ENCODE data around the gene NCOA3. TPM values are rescaled to one million over a fixed set of nuclear protein-coding genes. Genes with fewer than 3 reads are reported as not detected.

NCOA3 gene
- total RNA-seq, 1 experiment from 2014 or later = 60.3 TPM

DNA sequence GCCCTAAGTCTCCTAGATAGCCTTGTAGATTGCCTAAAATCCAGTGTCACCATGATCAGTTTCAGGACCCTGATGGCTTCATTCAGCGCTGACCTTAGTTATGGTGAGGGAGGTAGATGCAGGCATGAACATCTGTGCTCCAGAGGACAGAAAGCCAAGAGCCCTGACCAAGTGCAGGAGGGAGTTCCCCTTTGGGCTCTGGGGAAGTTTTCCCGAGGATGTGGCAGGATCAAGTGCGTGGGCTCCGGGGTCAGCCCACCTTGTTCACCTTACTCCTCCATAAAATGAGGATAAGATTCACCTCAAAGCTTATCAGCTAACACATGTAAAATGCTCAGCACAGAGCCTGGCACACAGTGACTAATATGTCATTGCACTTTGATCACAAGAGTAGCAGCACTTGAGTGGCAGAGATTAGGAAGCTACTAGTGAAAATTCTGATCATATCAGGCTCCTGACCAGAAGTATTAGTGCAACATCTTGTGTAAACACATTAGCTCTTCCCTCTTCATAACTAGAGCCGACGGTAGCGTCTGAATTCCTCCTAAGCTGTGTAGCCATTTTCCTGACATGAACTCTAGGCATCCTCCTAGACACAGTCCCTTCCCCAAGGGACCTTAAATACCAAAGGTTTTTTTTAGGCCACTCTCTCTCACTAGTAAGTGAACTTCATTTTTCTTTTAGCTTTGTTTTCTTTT, 158.4 kb downstream of the NCOA3 start:
- CTCF ChIA-PET = interaction anchor here (1.0 kb wide), 1 partner anchor 27 kb away, joined by 3 read pairs; no protein-coding TSS in a partner anchor
- no TSS peak for BruUV-seq (replicated peaks)
- H3K36me3 Mint-ChIP-seq (ENCODE audit: insufficient read depth, unreplicated experiment) = peaks cover 63% of the 10 kb centered on the region

DNA sequence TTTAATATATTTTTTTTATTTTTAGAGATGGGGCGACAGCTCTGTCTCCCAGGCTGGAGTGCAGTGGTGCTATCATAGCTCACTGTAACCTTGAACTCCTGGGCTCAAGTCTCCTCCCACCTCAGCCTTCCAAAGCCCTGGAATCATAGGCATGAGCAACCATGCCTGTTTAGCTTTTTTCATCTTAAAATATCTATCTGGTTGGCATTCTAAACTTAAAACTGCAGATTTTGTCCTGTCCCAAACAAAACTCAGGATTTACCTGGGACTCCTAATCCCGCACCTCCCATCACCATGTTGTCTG, 158.9 kb downstream of the NCOA3 start:
- Mint-ChIP-seq H3K36me3 (ENCODE audit: insufficient read depth, unreplicated experiment) (peaks cover 59% of the 10 kb centered on the region), H3K27ac (ENCODE audit: unreplicated experiment) (no peak overlapping the region), H3K9me3 (ENCODE audit: low read depth, unreplicated experiment) (no peaks in the 10 kb centered on the region), H3K4me1 (ENCODE audit: low read depth, unreplicated experiment) (peaks cover 8% of the 10 kb centered on the region), H3K27me3 (ENCODE audit: unreplicated experiment) (no peaks in the 10 kb centered on the region), H3K4me3 (ENCODE audit: low read depth, unreplicated experiment) (no peak overlapping the region)
- TF ChIP-seq, protein P1, sequence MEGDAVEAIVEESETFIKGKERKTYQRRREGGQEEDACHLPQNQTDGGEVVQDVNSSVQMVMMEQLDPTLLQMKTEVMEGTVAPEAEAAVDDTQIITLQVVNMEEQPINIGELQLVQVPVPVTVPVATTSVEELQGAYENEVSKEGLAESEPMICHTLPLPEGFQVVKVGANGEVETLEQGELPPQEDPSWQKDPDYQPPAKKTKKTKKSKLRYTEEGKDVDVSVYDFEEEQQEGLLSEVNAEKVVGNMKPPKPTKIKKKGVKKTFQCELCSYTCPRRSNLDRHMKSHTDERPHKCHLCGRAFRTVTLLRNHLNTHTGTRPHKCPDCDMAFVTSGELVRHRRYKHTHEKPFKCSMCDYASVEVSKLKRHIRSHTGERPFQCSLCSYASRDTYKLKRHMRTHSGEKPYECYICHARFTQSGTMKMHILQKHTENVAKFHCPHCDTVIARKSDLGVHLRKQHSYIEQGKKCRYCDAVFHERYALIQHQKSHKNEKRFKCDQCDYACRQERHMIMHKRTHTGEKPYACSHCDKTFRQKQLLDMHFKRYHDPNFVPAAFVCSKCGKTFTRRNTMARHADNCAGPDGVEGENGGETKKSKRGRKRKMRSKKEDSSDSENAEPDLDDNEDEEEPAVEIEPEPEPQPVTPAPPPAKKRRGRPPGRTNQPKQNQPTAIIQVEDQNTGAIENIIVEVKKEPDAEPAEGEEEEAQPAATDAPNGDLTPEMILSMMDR (IDR thresholded peaks at IDR 0.05; ENCODE audit: unreplicated experiment) = no peak
- no peak for DNase-seq
- CTCF ChIA-PET = interaction anchor here (1.0 kb wide), 1 partner anchor 28 kb away, joined by 3 read pairs; no protein-coding TSS in a partner anchor
- no TSS peak for BruUV-seq (replicated peaks)
- intact Hi-C loops (cut with micrococcal nuclease; ENCODE audit: unreplicated experiment) = loop anchor here (5.0 kb wide), 2 partner anchors 637 to 962 kb away; no protein-coding TSS in a partner anchor

More for the DNA sequence above, 158.4 kb downstream of the NCOA3 start:
- no peaks in the 10 kb centered on the region for H3K27me3 Mint-ChIP-seq (ENCODE audit: unreplicated experiment)
- no peak overlapping the region for H3K27ac Mint-ChIP-seq (ENCODE audit: unreplicated experiment)
- intact Hi-C loops (cut with micrococcal nuclease; ENCODE audit: unreplicated experiment) = loop anchor here (5.0 kb wide), 2 partner anchors 637 to 962 kb away; no protein-coding TSS in a partner anchor
- no peak overlapping the region for H3K4me3 Mint-ChIP-seq (ENCODE audit: low read depth, unreplicated experiment)
- TF ChIP-seq, protein P1 (IDR thresholded peaks at IDR 0.05; ENCODE audit: unreplicated experiment) = no peak
- H3K4me1 Mint-ChIP-seq (ENCODE audit: low read depth, unreplicated experiment) = peaks cover 8% of the 10 kb centered on the region
- no peak for DNase-seq
- no peaks in the 10 kb centered on the region for H3K9me3 Mint-ChIP-seq (ENCODE audit: low read depth, unreplicated experiment)

DNA sequence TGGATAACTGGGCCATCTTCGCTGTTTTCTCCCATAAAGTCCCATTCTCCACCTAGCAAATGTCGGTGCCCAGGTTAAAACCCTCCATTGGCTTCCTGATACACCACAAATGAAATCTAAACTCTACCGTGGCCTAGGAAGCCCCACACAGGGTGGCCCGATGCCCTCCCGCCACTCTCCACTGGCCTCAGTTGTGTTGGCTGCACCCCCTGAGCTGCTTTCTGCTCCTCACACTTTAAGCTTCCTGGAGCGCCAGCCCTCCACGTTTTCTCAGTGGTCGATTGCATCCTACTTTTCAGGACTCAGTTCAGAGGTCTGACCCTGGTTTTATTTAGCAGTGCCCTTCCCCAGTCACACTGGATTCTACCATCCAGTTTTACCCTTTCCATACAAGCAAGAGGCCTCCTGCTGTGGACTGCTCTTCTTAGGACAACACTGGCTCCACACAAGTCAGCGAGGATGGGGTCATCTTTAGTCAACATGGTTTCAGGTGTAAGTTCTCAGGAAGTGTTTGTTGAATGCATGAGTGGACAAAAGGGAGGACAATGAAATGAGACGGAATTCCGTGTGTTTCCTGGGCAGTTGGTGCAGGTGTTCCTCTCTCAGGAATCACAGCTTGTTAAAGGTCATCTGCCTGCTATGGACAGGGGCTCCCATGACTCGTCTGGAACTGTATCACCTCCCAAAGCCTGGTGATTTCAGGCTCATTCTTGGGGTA, 159.5 kb downstream of the NCOA3 start:
- CTCF ChIA-PET = interaction anchor here (0.6 kb wide), 1 partner anchor 139 kb away, joined by 4 read pairs; no protein-coding TSS in a partner anchor
- H3K36me3 Mint-ChIP-seq (ENCODE audit: insufficient read depth, unreplicated experiment) = peaks cover 56% of the 10 kb centered on the region
- BruUV-seq (replicated peaks) = no TSS peak

DNA sequence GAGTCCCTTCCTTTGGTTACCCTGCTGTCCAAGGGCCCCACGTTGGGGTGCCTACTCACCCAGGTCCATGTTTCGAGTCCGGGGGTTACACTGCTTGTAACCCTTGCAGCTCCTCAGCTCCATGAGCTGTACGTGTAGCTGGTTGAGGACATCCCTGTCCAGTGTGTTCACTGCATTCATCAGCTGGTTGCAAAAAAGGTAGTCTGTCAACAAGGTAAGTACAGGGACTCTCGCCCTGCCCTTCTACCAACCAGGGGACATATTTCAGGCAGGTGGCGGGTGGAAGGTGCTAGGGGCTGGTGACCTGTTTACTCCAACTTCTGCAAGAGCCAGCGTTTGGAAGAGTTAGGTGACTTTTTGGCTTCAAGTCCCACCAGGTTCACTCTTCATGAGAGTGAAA, 160.0 kb downstream of the NCOA3 start:
- H3K4me1 Mint-ChIP-seq (ENCODE audit: low read depth, unreplicated experiment) = peaks cover 8% of the 10 kb centered on the region
- no peaks in the 10 kb centered on the region for H3K9me3 Mint-ChIP-seq (ENCODE audit: low read depth, unreplicated experiment)
- BruUV-seq (replicated peaks) = no TSS peak
- H3K4me3 Mint-ChIP-seq (ENCODE audit: low read depth, unreplicated experiment) = no peak overlapping the region
- intact Hi-C loops (cut with micrococcal nuclease; ENCODE audit: unreplicated experiment) = loop anchor here (5.0 kb wide), 2 partner anchors 636 to 961 kb away; no protein-coding TSS in a partner anchor
- CTCF ChIA-PET = interaction anchor here (0.6 kb wide), 1 partner anchor 139 kb away, joined by 4 read pairs; no protein-coding TSS in a partner anchor
- H3K27me3 Mint-ChIP-seq (ENCODE audit: unreplicated experiment) = no peaks in the 10 kb centered on the region
- TF ChIP-seq, protein P1 (IDR thresholded peaks at IDR 0.05; ENCODE audit: unreplicated experiment) = no peak
- no peak for DNase-seq
- peaks cover 54% of the 10 kb centered on the region for H3K36me3 Mint-ChIP-seq (ENCODE audit: insufficient read depth, unreplicated experiment)
- no peak overlapping the region for H3K27ac Mint-ChIP-seq (ENCODE audit: unreplicated experiment)

More for the DNA sequence above, 159.5 kb downstream of the NCOA3 start:
- H3K4me1 Mint-ChIP-seq (ENCODE audit: low read depth, unreplicated experiment) = peaks cover 8% of the 10 kb centered on the region
- no peaks in the 10 kb centered on the region for H3K9me3 Mint-ChIP-seq (ENCODE audit: low read depth, unreplicated experiment)
- intact Hi-C loops (cut with micrococcal nuclease; ENCODE audit: unreplicated experiment) = loop anchor here (5.0 kb wide), 2 partner anchors 636 to 961 kb away; no protein-coding TSS in a partner anchor
- DNase-seq = no peak
- TF ChIP-seq, protein P1 (IDR thresholded peaks at IDR 0.05; ENCODE audit: unreplicated experiment) = no peak
- no peaks in the 10 kb centered on the region for H3K27me3 Mint-ChIP-seq (ENCODE audit: unreplicated experiment)
- no peak overlapping the region for H3K27ac Mint-ChIP-seq (ENCODE audit: unreplicated experiment)
- H3K4me3 Mint-ChIP-seq (ENCODE audit: low read depth, unreplicated experiment) = no peak overlapping the region
